Psoas muscle (tissue), 8 donors: Measurements from ENCODE around the gene HTD2. TPM values are rescaled to one million over a fixed set of nuclear protein-coding genes. Genes with fewer than 3 reads are reported as not detected.

ENCODE experiments used
- ATAC-seq, 4 donors: fragments of 200-7000 bp; cut with Tn5 transposase; one replicate each; pipeline ENCODE4 v1.9.1; 2020; ENCODE audit warnings: moderate library complexity in 3 of 4, mild to moderate bottlenecking in 2 of 4
- DNase-seq, 2 donors: peaks; one replicate each; pipeline ENCODE4 v3.0.0-alpha.2; 2020
- H3K27ac ChIP-seq: fragments of 200-600 bp; one replicate; pipeline ENCODE4 v1.8.0; 2022
- H3K27me3 ChIP-seq, 3 donors: fragments of 200-600 bp in 1 of 3; one replicate each; pipeline versions ENCODE4 v1.6.1 to v1.8.0; 2013 to 2022; ENCODE audit warnings: low read length in 2 of 3, mild to moderate bottlenecking in 2 of 3, moderate library complexity in 1 of 3; ENCODE audit not compliant: insufficient read depth in 3 of 3
- H3K36me3 ChIP-seq, 2 donors: fragments of 200-600 bp in 1 of 2; one replicate each; pipeline versions ENCODE4 v1.6.1 to v1.8.0; 2013 to 2022; ENCODE audit warnings: low read depth in 1 of 2, mild to moderate bottlenecking in 1 of 2, moderate library complexity in 1 of 2; ENCODE audit not compliant: insufficient read depth in 1 of 2
- H3K4me1 ChIP-seq: fragments of 200-600 bp; one replicate; pipeline ENCODE4 v1.8.0; 2022
- H3K4me3 ChIP-seq: fragments of 200-600 bp; one replicate; pipeline ENCODE4 v1.8.0; 2022; ENCODE audit warnings: mild to moderate bottlenecking
- H3K9me3 ChIP-seq: fragments of 200-600 bp; one replicate; pipeline ENCODE4 v1.8.0; 2022
- WGBS, 3 donors: extraction: QIAGEN DNeasy Blood & Tissue Kit; methylation state at CpG; one replicate each; pipeline versions ENCODE4 v1.1.6 to v1.1.7; 2013; 5-methylcytosine and 5-hydroxymethylcytosine counted together
- intact Hi-C, 2 donors: fragments of 100-400 bp; cut with DNase I; formaldehyde crosslinking; loops; one replicate each; pipeline versions ENCODE4 v1.11.0 to v1.14.2; 2022
- polyA plus RNA-seq, 3 donors: library from polyadenylated mRNA; stranded (reverse); fragments of 200-250 nt; gene quantifications; one replicate each; pipeline ENCODE4 v1.2.3, GENCODE V29; 2013
- total RNA-seq, 4 donors: library from RNA; stranded (reverse); fragmentation: NEBNext Ultra II Directional in 2 of 4; extraction: Animal tissue kit (Norgen Biotek cat#: 25700) in 2 of 4; gene quantifications; one replicate each; pipeline versions ENCODE4 v1.2.1 to v1.2.4, GENCODE V29; 2021 to 2023
- TF ChIP-seq, protein P1 (sequence below): fragments of 200-600 bp; IDR thresholded peaks from one replicate; pipeline ENCODE4 v1.8.0; 2022; ENCODE audit warnings: antibody characterized with exemption
- donor health status: healthy with polysubstance abuse.
- donor health status: DM: no; HTN: no; CAD: no; lungs with moderate emphysema.
- donor health status: Bipolar disorder and iron deficiency.
- donor health status: healthy.
- donor health status: DM: yes; HTN: yes; CAD: no.
- donor health status: DM: no; HTN: no; CAD: no.
- donor health status: DM: no; HTN: no; CAD: no.
- donor health status: DM: yes; HTN: yes; CAD: no.

HTD2 gene
- total and polyA plus RNA-seq, 7 donors: 10.9 to 37.0 (median 15.7) TPM

GRCh38 chr3:58329150-58329921 lies 23.0 kb downstream of the HTD2 start:
- Histone ChIP-seq H3K9me3 (no peaks in the 10 kb centered on the region), H3K4me3 (no peak overlapping the region), H3K4me1 (peaks cover 5% of the 10 kb centered on the region), H3K27me3 (no peaks in the 10 kb centered on the region), H3K27ac (no peak overlapping the region), H3K36me3 (no peaks in the 10 kb centered on the region)
- ATAC-seq (no peak), DNase-seq (no peak)
- intact Hi-C loops: no loop called here
- TF ChIP-seq, protein P1, sequence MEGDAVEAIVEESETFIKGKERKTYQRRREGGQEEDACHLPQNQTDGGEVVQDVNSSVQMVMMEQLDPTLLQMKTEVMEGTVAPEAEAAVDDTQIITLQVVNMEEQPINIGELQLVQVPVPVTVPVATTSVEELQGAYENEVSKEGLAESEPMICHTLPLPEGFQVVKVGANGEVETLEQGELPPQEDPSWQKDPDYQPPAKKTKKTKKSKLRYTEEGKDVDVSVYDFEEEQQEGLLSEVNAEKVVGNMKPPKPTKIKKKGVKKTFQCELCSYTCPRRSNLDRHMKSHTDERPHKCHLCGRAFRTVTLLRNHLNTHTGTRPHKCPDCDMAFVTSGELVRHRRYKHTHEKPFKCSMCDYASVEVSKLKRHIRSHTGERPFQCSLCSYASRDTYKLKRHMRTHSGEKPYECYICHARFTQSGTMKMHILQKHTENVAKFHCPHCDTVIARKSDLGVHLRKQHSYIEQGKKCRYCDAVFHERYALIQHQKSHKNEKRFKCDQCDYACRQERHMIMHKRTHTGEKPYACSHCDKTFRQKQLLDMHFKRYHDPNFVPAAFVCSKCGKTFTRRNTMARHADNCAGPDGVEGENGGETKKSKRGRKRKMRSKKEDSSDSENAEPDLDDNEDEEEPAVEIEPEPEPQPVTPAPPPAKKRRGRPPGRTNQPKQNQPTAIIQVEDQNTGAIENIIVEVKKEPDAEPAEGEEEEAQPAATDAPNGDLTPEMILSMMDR: no peak
- 84 to 88% (median 85%) methylated on average over 8 of the region's 8 CpGs for WGBS, 3 donors

DNA sequence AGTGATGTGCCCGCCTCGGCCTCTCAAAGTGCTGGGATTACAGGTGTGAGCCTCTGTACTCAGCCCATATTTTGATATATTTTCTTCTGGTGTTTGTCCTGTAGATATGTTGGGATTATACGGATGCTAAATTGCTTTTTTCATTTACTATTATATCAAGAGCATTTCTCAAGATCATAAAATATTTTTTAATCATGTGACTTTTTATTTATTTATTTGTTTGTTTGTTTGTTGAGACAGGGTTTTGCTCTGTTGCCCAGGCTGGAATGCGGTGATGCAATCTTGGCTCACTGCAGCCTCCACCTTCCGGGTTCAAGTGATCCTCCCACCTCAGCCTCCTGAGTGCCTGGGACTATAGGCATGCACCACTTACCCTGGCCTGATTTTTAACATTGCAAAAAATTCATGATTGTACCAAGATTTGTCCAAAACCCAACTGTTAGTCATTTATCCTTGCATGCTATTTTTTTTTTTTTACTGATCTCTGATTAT lies 23.6 kb downstream of the HTD2 start:
- ATAC-seq: no peak
- Histone ChIP-seq H3K4me1 (peaks cover 9% of the 10 kb centered on the region), H3K4me3 (no peak overlapping the region), H3K36me3 (no peaks in the 10 kb centered on the region), H3K9me3 (no peaks in the 10 kb centered on the region), H3K27me3 (no peaks in the 10 kb centered on the region), H3K27ac (no peak overlapping the region)
- 90 to 94% (median 92%) methylated on average over 5 of the region's 5 CpGs for WGBS, 3 donors
- DNase-seq: no peak
- TF ChIP-seq, protein P1: no peak
- intact Hi-C loops: loop anchor here in 1 of 2 donors (5.0 kb wide), 1 partner anchor 82 kb away; no protein-coding TSS in a partner anchor

- H3K27ac ChIP-seq: no peak overlapping the region
- H3K4me3 ChIP-seq: no peak overlapping the region
- intact Hi-C loops: loop anchor here (2.0 to 5.0 kb wide), 2 partner anchors 81 to 161 kb away; partner anchors contain the start of gene KCTD6 (in 2 of the 2)
These were observed 25.4 kb downstream of the HTD2 start for GRCh38 chr3:58331593-58332152.

GRCh38 chr3:58332575-58333188 lies 26.4 kb downstream of the HTD2 start, which contains the start of gene PXK:
PXK (plus strand) TSS chr3:58332892; CDS start chr3:58332989, 97 bp downstream.
- 0 to 1% (median 0%) methylated on average over 26 to 79 of the region's 79 CpGs for WGBS, 3 donors
- DNase-seq (peak; percentile 88 to 91), ATAC-seq (peak; percentile 95 to 98 (median 96))
- H3K9me3 ChIP-seq: no peaks in the 10 kb centered on the region
- H3K4me1 ChIP-seq: peaks cover 26% of the 10 kb centered on the region
- H3K27me3 ChIP-seq: no peaks in the 10 kb centered on the region
- H3K36me3 ChIP-seq: no peaks in the 10 kb centered on the region
- H3K4me3 ChIP-seq: peak within 1 kb of the TSS; percentile 70
- intact Hi-C loops: loop anchor here (2.0 to 5.0 kb wide), 2 partner anchors 80 to 160 kb away; partner anchors contain the start of gene KCTD6 (in 2 of the 2)
- peak within 1 kb of the TSS; percentile 43 for H3K27ac ChIP-seq
- TF ChIP-seq, protein P1: no peak

More at GRCh38 chr3:58331593-58332152, 25.4 kb downstream of the HTD2 start:
- Histone ChIP-seq H3K36me3 (no peaks in the 10 kb centered on the region), H3K27me3 (no peaks in the 10 kb centered on the region), H3K4me1 (peaks cover 26% of the 10 kb centered on the region), H3K9me3 (no peaks in the 10 kb centered on the region)
- TF ChIP-seq, protein P1: no peak
- WGBS, 3 donors: 68 to 73% (median 71%) methylated on average over 4 of the region's 4 CpGs
- DNase-seq: no peak
- no peak for ATAC-seq
